Activated CD8-positive, alpha-beta memory T cell treated with anti-CD3 and anti-CD28 coated beads, Interleukin-2, amount 50 U/mL, for 24 hours (primary cell): ENCODE measurements around the gene COX5A.
"Not testable (repeated sequence)": the region's sequence is repeated elsewhere in the genome, so short reads cannot be mapped to it uniquely, and the experiment has no call there.

ENCODE experiments used
- DNase-seq: peaks from one replicate; pipeline ENCODE4 v3.0.0-alpha.2; 2020; ENCODE audit errors: extremely low read depth

The COX5A gene

DNA sequence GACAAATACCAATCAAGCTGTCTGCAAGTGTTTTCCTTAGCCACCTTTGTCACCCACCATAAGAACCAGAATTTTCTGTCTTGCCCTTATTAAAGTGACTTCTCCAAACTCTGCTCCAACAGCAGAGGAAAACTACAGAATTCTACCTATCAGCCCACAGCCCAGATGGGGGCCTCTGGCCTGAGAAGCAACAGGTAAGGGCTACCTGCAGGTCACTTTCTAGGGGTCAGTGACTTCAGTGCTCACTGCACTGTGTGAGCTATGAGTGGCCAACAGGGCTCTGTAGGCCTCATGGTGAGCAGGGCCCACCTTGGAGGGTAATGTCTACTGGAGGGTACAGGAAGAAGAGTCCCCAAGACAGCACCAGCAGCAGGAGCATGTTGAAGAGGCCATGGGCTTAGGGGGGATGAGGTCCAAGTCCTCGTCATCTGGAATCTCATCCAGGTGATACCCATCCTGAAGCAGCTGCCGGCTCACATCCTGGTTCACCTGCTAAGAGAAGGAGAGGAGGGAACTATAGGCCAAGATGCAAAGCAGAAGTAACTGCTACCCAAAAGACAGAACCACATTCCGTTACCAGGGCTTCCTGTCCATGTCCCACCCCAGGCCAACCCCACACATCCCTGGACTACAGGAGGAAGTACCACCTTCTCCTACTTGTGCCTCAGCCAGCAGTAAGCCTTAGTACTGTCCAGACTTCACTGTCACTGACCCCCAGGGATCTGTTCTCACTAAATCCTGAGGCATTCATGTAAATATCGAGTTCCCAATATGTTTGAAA, 35.4 kb downstream of the COX5A start:
- DNase-seq, result no peak

DNA sequence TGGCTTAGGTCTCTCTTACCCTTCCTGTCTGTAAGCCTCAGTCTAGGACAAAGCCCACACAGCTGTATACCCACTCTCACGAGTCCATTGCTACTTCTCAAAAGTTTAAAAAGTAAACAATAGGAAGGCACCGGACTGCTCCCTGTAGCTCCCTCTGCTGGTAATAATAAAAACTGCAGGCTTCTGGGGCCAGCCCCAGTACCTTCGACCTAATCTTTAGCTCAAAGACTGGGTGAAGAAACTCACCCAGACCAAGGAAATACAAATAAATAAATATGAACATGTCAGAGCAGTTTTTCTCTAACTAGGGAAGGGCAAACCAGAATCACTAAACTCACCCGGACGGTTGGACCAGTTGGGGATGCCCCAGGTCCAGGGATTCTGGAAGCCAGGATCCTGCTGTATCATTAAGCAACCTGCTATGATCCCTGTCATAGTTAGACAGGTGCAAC, 36.2 kb downstream of the COX5A start:
- DNase-seq, result peak; percentile 30

DNA sequence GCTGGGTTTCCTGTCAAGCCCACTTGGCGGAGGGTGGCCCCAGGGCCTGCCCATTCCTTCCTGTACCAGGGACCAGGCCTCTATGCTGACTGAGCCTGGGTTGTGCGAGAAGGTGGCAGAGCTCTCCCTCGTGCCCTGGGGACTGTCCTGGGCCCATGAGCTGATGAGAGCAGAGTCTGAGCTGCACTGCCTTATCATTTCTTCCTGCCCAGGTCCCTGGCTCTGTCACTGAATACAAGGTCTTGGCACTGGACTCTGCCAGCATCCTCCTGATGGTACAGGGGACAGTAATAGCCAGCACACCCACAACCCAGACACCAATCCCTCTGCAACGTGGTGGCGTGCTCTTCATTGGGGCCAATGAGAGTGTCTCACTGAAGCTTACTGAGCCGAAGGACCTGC, 40.6 kb downstream of the COX5A start:
- DNase-seq, result no peak

GRCh38 chr15:74896316-74896715, 41.6 kb downstream of the COX5A start:
- DNase-seq, result no peak

- no peak for DNase-seq
Observed at GRCh38 chr15:74895830-74896229, 42.0 kb downstream of the COX5A start.

DNA sequence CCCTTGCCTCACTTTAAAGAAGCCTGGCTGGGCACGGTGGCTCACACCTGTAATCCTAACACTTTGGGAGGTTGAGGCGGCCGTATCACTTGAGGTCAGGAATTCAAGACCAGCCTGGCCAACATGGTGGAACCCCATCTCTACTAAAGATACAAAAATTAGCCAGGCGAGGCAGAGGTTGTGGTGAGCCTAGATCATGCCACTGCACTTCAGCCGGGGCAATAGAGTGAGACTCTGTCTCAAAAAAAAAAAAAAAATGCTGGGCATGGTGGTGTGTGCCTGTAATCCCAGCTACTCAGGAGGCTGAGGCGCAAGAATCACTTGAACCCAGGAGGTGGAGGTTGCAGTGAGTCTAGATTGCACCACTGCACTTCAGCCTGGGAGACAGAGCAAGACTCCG, 43.5 kb downstream of the COX5A start:
- DNase-seq, result not testable (repeated sequence)

- no peak for DNase-seq
Observed at GRCh38 chr15:74893627-74894026, 44.2 kb downstream of the COX5A start.

GRCh38 chr15:74892931-74893330, 44.9 kb downstream of the COX5A start:
- no peak for DNase-seq

- DNase-seq, result no peak
Observed at GRCh38 chr15:74892313-74892712, 45.6 kb downstream of the COX5A start.

DNA sequence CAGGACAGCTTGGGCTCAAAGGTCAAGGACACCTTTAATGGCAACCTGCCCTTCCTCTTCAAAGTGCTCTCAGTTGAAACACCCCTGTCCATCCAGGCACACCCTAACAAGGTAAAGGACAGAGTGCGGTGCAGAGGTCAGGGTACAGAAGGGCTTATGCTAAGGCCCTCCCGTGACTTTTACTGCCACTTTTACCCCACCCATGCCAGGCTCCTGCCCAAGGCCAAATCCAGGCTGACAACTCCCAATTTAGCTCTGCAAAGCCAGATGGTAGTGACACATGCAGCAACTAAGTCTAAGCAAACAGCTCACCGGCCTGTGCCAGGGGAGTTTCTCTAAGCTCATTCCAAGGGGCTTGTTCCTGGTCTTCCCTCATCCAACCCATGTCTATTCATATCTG, 46.4 kb downstream of the COX5A start:
- no peak for DNase-seq

GRCh38 chr15:74890665-74890960, 47.3 kb downstream of the COX5A start:
- DNase-seq, result no peak

- DNase-seq, result peak; percentile 67
Observed at GRCh38 chr15:74889883-74890664, 47.8 kb downstream of the COX5A start, which contains the start of gene MPI. TSS of gene MPI (plus strand) at chr15:74890042. CDS start at chr15:74890074, 32 bp downstream.

GRCh38 chr15:74889390-74889882, 48.4 kb downstream of the COX5A start:
- no peak for DNase-seq

DNA sequence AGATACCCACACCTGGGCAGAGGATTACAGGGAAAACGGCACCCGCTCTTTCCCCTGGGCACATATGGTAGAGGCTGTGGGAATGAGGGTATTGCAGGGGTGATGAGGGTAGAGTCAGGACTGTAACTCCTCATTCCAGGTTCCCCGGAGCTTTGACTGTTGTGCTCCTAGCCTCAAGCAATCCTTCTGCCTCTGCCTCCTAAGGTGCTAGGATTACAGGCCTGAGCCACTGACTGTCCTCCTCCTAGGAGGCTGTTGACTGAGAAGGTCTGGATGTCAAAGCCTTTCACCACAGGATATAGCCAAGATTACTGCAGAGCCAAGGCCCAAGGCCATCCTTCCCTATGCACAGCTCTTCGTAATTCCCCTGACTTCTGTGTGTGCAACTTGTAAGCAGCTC, 49.2 kb downstream of the COX5A start:
- no peak for DNase-seq

DNA sequence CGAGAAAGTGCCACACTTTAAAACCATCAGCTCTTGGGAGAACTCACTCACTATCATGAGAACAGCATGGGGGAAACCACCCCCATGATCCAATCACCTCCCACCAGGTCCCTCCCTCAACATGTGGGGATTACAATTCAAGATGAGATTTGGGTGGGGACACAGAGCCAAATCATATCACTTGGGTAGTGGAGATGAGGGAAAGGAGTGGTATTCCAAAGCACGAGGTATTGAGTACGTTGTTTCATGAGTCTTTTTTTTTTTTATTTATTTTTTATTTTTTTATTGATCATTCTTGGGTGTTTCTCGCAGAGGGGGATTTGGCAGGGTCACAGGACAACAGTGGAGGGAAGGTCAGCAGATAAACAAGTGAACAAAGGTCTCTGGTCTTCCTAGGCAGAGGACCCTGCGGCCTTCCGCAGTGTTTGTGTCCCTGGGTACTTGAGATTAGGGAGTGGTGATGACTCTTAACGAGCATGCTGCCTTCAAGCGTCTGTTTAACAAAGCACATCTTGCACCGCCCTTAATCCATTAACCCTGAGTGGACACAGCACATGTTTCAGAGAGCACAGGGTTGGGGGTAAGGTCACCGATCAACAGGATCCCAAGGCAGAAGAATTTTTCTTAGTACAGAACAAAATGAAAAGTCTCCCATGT, 50.2 kb downstream of the COX5A start:
- DNase-seq, result not testable (repeated sequence)

GRCh38 chr15:74885461-74885860, 52.4 kb downstream of the COX5A start:
- DNase-seq, result no peak

DNA sequence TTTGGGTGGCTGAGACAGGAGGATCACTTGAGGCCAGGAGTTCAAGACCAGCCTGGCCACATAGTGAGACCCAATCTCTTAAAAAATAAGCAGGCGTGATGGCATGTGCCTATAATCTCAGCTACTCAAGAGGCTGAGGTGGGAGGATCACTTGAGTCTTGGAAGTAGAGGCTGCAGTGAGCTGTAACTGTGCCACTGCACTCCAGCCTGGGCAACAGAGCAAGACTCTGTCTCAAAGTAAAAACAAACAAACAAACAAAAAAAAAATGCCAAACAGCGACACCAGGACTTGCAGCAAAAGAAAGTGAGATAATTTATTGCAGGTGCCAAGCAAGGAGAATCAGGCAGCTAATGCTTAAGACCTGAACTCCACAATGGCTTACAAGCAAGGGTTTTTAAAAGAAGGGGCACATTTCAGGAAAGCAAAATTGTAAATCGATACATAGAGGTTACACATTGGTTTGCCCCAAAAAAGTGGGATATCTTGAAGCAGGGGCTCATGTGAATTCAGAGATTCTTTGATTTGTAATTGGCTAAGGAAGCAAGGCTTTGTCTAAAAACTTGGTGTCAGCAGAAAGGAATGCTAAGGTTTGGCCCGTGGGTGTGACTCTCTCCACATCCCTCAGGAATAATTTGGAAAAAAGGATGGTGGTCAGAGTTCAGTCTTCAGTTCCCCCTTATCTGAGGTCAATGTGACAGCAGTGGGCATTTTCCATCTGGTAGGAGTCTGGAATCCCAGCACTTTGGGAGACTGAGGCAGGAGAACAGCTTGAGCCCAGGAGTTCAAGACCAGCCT, 53.2 kb downstream of the COX5A start:
- no peak for DNase-seq

- DNase-seq, result no peak
Observed at GRCh38 chr15:74882528-74882927, 55.3 kb downstream of the COX5A start.

- no peak for DNase-seq
Observed at GRCh38 chr15:74878273-74878672, 59.6 kb downstream of the COX5A start.

GRCh38 chr15:74873756-74874424, 64.0 kb downstream of the COX5A start:
- DNase-seq, result no peak
